Lower lobe of right lung (tissue), 2 donors: Measurements from ENCODE around the gene RAB31. TPM values are rescaled to one million over a fixed set of nuclear protein-coding genes. Genes with fewer than 3 reads are reported as not detected.

Experiments
- ATAC-seq, 2 donors: fragments of 200-7000 bp; cut with Tn5 transposase; one replicate each; pipeline ENCODE4 v1.9.1; 2020 to 2022; ENCODE audit warnings: mild to moderate bottlenecking in 2 of 2, moderate library complexity in 2 of 2
- DNase-seq: peaks from one replicate; pipeline ENCODE4 v3.0.0-alpha.2; 2020
- H3K27ac ChIP-seq: fragments of 200-600 bp; one replicate; pipeline ENCODE4 v1.8.0; 2022
- H3K27me3 ChIP-seq: fragments of 200-600 bp; one replicate; pipeline ENCODE4 v1.8.0; 2022; ENCODE audit warnings: low read depth
- H3K36me3 ChIP-seq: fragments of 200-600 bp; one replicate; pipeline ENCODE4 v1.8.0; 2022; ENCODE audit warnings: mild to moderate bottlenecking
- H3K4me1 ChIP-seq: fragments of 200-600 bp; one replicate; pipeline ENCODE4 v1.8.0; 2022
- H3K4me3 ChIP-seq: fragments of 200-600 bp; one replicate; pipeline ENCODE4 v1.8.0; 2022; ENCODE audit warnings: mild to moderate bottlenecking
- H3K9me3 ChIP-seq: fragments of 200-600 bp; one replicate; pipeline ENCODE4 v1.8.0; 2022
- intact Hi-C: fragments of 100-400 bp; cut with DNase I; formaldehyde crosslinking; loops from one replicate; pipeline ENCODE4 v1.11.0; 2022
- total RNA-seq: library from RNA; stranded (reverse); fragmentation: NEBNext Ultra II Directional; extraction: Animal tissue kit (Norgen Biotek cat#: 25700); gene quantifications from one replicate; pipeline ENCODE4 v1.2.1, GENCODE V29; 2021
- TF ChIP-seq, protein P1 (sequence below): fragments of 200-600 bp; IDR thresholded peaks from one replicate; pipeline ENCODE4 v1.8.0; 2022; ENCODE audit warnings: antibody characterized with exemption, mild to moderate bottlenecking
- donor health status: DM: no; HTN: yes; CAD: no; lungs with severe emphysema.

RAB31 gene
- total RNA-seq, 1 donor from 2014 or later = 110 TPM

DNA sequence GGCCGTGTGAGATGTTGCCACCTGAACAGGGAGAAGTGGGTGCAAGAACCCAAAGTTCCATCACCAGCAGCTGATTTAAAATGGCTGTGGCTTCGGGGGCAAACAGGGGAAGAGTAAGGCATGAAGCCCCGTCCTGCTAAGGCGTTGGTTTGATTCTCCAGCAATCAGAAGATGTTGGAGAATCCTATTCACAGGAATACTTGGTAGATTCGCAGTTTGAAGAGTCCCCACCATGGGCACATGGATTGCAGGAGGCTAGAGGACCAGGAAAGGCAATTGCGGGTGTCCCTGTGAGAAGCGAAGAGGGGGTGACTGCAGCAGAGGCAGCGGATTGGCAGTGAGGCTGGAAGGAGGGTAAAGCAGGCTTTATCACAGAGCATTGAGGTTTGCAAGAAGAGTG, 131.1 kb downstream of the RAB31 start:
- TF ChIP-seq, protein P1, sequence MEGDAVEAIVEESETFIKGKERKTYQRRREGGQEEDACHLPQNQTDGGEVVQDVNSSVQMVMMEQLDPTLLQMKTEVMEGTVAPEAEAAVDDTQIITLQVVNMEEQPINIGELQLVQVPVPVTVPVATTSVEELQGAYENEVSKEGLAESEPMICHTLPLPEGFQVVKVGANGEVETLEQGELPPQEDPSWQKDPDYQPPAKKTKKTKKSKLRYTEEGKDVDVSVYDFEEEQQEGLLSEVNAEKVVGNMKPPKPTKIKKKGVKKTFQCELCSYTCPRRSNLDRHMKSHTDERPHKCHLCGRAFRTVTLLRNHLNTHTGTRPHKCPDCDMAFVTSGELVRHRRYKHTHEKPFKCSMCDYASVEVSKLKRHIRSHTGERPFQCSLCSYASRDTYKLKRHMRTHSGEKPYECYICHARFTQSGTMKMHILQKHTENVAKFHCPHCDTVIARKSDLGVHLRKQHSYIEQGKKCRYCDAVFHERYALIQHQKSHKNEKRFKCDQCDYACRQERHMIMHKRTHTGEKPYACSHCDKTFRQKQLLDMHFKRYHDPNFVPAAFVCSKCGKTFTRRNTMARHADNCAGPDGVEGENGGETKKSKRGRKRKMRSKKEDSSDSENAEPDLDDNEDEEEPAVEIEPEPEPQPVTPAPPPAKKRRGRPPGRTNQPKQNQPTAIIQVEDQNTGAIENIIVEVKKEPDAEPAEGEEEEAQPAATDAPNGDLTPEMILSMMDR = no peak
- no peak for DNase-seq
- intact Hi-C loops = no loop called here
- no peaks in the 10 kb centered on the region for H3K27me3 ChIP-seq
- H3K36me3 ChIP-seq = no peaks in the 10 kb centered on the region
- H3K4me1 ChIP-seq = peaks cover 15% of the 10 kb centered on the region
- ATAC-seq = no peak
- peak overlapping the region; percentile 79 for H3K27ac ChIP-seq
- no peaks in the 10 kb centered on the region for H3K9me3 ChIP-seq
- H3K4me3 ChIP-seq = no peak overlapping the region

DNA sequence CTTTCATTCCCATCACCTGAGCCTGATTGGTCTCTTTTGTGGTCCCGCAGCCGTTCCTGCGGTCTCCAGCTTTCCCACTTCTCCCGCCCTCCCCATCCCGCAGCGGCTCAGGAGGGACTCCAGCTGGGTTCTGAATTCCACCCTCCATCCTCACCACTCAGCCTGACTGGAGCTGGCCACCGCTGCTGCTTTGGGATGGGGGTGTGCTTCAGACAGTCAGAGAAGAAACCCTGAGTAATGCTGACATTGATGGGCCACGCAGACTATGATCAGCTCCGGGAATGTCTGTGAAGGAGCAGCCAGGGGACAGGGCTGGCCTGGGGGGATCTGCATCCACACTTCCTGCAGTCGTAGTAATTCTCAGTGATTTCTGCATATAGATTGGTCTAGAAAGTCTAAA, 131.8 kb downstream of the RAB31 start:
- DNase-seq (no peak), ATAC-seq (no peak)
- intact Hi-C loops = no loop called here
- no peaks in the 10 kb centered on the region for H3K36me3 ChIP-seq
- H3K27ac ChIP-seq = peak overlapping the region; percentile 79
- H3K27me3 ChIP-seq = no peaks in the 10 kb centered on the region
- TF ChIP-seq, protein P1 = no peak
- H3K4me3 ChIP-seq = no peak overlapping the region
- no peaks in the 10 kb centered on the region for H3K9me3 ChIP-seq
- peaks cover 15% of the 10 kb centered on the region for H3K4me1 ChIP-seq

DNA sequence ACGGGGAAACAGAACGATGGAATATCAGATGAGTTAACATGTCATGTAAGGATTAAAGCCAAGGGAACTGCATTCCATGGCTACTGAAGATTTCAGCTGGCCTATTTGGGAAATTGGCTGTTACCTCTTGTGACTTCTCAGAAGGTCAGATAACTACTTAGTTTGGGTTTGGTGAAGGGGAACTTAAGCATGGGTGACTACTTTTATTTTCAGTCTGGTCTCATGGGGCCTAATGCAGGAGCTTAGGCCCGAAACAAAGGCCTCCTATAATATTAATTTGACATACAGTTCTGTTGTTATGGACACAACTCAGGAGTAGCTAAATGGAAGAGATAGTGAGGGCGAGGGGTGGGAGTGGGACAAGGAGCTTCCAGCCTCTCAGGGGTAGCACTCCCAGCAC, 133.7 kb downstream of the RAB31 start:
- Histone ChIP-seq H3K27me3 (no peaks in the 10 kb centered on the region), H3K4me3 (no peak overlapping the region), H3K36me3 (peaks cover 4% of the 10 kb centered on the region), H3K9me3 (no peaks in the 10 kb centered on the region), H3K27ac (peak overlapping the region; percentile 11), H3K4me1 (peaks cover 23% of the 10 kb centered on the region)
- DNase-seq (no peak), ATAC-seq (no peak)
- intact Hi-C loops = no loop called here
- TF ChIP-seq, protein P1 = no peak

DNA sequence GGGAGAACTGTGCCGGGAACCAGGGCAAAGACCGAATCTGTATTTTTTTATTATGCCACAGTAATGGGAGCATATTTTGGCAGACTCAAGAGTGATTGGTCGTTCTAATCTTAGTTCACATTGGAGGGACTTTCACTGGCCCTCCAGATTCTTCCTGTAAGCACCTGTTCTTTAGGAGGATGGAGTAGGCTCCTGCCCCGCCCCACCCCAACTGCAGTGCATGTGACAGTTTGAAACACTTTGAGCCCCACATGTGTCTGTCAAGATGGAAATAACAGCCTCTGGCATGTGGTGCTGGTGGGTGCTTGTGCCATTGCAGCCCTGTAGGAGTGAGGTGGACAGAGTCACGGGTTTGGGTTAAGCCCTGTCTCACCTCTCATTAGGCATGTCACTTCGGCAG, 134.3 kb downstream of the RAB31 start:
- intact Hi-C loops = no loop called here

DNA sequence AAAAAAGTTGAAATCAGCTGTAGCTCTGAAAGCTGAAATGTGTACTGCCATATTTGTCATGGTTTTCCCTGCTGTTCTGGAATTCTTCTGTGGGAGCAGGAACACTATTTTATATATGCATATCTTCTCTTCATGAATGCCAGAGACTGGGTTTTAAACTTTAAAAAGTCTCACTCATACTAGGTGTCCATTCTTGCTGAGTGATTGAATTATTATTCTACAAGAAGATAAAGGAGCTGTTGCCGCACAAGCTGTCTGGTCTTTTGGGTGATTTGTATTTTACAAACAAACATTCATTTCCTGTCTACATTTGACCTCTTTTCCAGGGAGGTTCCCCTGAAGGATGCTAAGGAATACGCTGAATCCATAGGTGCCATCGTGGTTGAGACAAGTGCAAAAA, 137.2 kb downstream of the RAB31 start:
- Histone ChIP-seq H3K9me3 (no peaks in the 10 kb centered on the region), H3K27ac (no peak overlapping the region), H3K27me3 (no peaks in the 10 kb centered on the region), H3K4me1 (peaks cover 56% of the 10 kb centered on the region), H3K36me3 (peaks cover 10% of the 10 kb centered on the region), H3K4me3 (no peak overlapping the region)
- DNase-seq (no peak), ATAC-seq (no peak)
- intact Hi-C loops = no loop called here
- TF ChIP-seq, protein P1 = no peak

More for the DNA sequence above, 134.3 kb downstream of the RAB31 start:
- TF ChIP-seq, protein P1 = no peak
- Histone ChIP-seq H3K9me3 (no peaks in the 10 kb centered on the region), H3K36me3 (peaks cover 10% of the 10 kb centered on the region), H3K27ac (no peak overlapping the region), H3K4me1 (peaks cover 30% of the 10 kb centered on the region), H3K27me3 (no peaks in the 10 kb centered on the region), H3K4me3 (no peak overlapping the region)
- DNase-seq (no peak), ATAC-seq (no peak)
